ENCODE data around the gene HDAC2.
"Not testable (repeated sequence)": the region's sequence is repeated elsewhere in the genome, so short reads cannot be mapped to it uniquely, and the experiment has no call there.

HDAC2 gene

GRCh38 chr6:113970805-113971676 lies at the start of gene HDAC2:
Gene HDAC2, minus strand, starts transcription at chr6:113971148. Its CDS starts 240 bp downstream, at chr6:113970908.
- H3K9me3 Mint-ChIP-seq = no peaks in the 10 kb centered on the region
- H3K36me3 Mint-ChIP-seq = peaks cover 0 to 1% of the 10 kb centered on the region in 2 donors
- H3K27ac Mint-ChIP-seq = peak within 1 kb of the TSS; percentile 99
- peak within 1 kb of the TSS; percentile 93 to 99 for H3K4me3 Mint-ChIP-seq
- H3K4me1 Mint-ChIP-seq = peaks cover 18 to 42% of the 10 kb centered on the region in 2 donors
- DNase-seq (peak; percentile 88), ATAC-seq (replicated peaks) (peak; percentile 78 to 83)
- H3K27me3 Mint-ChIP-seq = no peaks in the 10 kb centered on the region

GRCh38 chr6:114020196-114020595 lies 49.2 kb upstream of the HDAC2 start:
- Mint-ChIP-seq H3K4me1 (no peaks in the 10 kb centered on the region), H3K9me3 (no peaks in the 10 kb centered on the region), H3K36me3 (no peaks in the 10 kb centered on the region), H3K27me3 (peaks cover 0 to 9% of the 10 kb centered on the region in 2 donors), H3K27ac (no peak overlapping the region), H3K4me3 (no peak overlapping the region)
- ATAC-seq (replicated peaks) (no peak), DNase-seq (no peak)

DNA sequence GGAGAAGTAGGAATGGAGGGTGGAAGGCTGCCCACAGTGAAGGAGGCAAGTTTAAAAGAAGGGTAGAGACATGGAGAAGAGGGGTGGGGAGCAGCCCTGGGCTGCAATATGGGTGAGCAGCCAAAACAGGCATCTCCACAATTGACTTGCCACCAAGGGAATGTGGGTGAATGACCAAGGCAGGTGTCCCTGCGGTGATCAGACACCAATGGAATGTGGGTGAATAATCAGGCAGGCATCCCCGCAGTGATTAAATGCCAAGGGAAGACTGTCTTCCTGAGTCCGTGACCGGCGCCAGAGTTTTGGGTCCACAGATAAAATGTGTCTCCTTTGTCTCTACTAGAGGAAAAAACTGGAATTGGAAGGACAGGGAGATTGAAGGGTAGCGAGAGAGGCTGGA lies 46.2 kb upstream of the HDAC2 start:
- not testable (repeated sequence) for H3K27ac Mint-ChIP-seq; H3K9me3 Mint-ChIP-seq; H3K4me3 Mint-ChIP-seq; H3K36me3 Mint-ChIP-seq; H3K4me1 Mint-ChIP-seq; H3K27me3 Mint-ChIP-seq; DNase-seq; ATAC-seq (replicated peaks)

GRCh38 chr6:114014106-114014505 lies 43.2 kb upstream of the HDAC2 start:
- H3K4me3 Mint-ChIP-seq; H3K36me3 Mint-ChIP-seq; H3K4me1 Mint-ChIP-seq; DNase-seq; H3K27ac Mint-ChIP-seq; ATAC-seq (replicated peaks); H3K9me3 Mint-ChIP-seq; H3K27me3 Mint-ChIP-seq: not testable (repeated sequence)

- not testable (repeated sequence) for H3K27me3 Mint-ChIP-seq; ATAC-seq (replicated peaks); H3K4me1 Mint-ChIP-seq; H3K4me3 Mint-ChIP-seq; H3K9me3 Mint-ChIP-seq; DNase-seq; H3K27ac Mint-ChIP-seq; H3K36me3 Mint-ChIP-seq
Observed at GRCh38 chr6:114011486-114011885, 40.5 kb upstream of the HDAC2 start.

DNA sequence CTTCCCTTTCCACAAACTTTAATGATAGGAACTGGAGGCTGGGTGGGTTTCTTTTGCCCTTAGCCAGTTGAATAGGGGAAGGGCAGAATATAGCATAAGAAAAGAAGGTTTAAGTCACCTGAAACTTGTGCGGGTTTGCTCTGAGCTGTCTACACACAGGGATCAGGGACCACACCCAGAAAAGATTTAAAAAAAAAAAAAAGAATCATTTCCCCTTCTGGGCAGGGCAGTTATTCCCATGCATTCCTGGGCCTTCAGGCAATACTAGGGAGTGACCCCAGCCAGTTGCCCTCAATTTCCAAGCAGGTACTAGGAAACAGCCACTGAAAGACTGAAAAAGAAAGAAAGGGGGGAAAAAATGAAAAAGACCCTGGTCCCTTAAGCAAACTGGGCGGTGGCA lies 39.6 kb upstream of the HDAC2 start:
- Mint-ChIP-seq H3K27me3 (no peaks in the 10 kb centered on the region), H3K4me3 (no peak overlapping the region), H3K9me3 (no peaks in the 10 kb centered on the region), H3K4me1 (no peaks in the 10 kb centered on the region), H3K27ac (no peak overlapping the region), H3K36me3 (no peaks in the 10 kb centered on the region)
- no peak for ATAC-seq (replicated peaks)
- DNase-seq = no peak

- no peaks in the 10 kb centered on the region for H3K4me1 Mint-ChIP-seq
- DNase-seq = no peak
- H3K4me3 Mint-ChIP-seq = no peak overlapping the region
- peaks cover 5 to 6% of the 10 kb centered on the region in 2 donors for H3K27me3 Mint-ChIP-seq
- no peak for ATAC-seq (replicated peaks)
- H3K27ac Mint-ChIP-seq = no peak overlapping the region
- H3K36me3 Mint-ChIP-seq = no peaks in the 10 kb centered on the region
- H3K9me3 Mint-ChIP-seq = peaks cover 0 to 3% of the 10 kb centered on the region in 2 donors
Observed at GRCh38 chr6:114009192-114009591, 38.2 kb upstream of the HDAC2 start.

DNA sequence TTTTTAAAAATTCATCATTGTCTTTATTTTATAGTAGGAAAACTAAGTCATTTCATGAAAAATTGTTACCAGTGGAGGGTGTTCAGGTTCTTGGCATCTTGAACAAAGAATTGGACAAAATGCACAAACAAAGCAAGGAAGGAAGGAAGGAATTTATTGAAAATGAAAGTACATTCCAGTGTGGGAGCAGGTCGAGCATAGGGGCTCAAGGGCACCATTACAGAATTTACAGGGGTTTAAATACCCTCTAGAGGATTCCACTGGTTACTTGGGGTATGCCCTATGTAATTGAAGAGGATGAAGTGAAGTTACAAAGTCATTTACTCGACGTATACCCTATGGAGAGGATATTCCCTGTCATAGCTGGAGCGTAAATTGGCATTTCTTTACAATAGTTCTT lies 37.4 kb upstream of the HDAC2 start:
- Mint-ChIP-seq H3K36me3 (no peaks in the 10 kb centered on the region), H3K4me1 (no peaks in the 10 kb centered on the region), H3K4me3 (no peak overlapping the region), H3K27ac (no peak overlapping the region), H3K27me3 (peaks cover 5 to 6% of the 10 kb centered on the region in 2 donors), H3K9me3 (peaks cover 0 to 3% of the 10 kb centered on the region in 2 donors)
- ATAC-seq (replicated peaks) (no peak), DNase-seq (no peak)

- Mint-ChIP-seq H3K36me3 (no peaks in the 10 kb centered on the region), H3K4me1 (no peaks in the 10 kb centered on the region), H3K27me3 (peaks cover 5 to 10% of the 10 kb centered on the region in 2 donors), H3K27ac (no peak overlapping the region), H3K9me3 (peaks cover 0 to 3% of the 10 kb centered on the region in 2 donors), H3K4me3 (no peak overlapping the region)
- peak in 1 of 2 donors; percentile 51 for ATAC-seq (replicated peaks)
- DNase-seq = no peak
Observed at GRCh38 chr6:114007516-114007915, 36.6 kb upstream of the HDAC2 start.

DNA sequence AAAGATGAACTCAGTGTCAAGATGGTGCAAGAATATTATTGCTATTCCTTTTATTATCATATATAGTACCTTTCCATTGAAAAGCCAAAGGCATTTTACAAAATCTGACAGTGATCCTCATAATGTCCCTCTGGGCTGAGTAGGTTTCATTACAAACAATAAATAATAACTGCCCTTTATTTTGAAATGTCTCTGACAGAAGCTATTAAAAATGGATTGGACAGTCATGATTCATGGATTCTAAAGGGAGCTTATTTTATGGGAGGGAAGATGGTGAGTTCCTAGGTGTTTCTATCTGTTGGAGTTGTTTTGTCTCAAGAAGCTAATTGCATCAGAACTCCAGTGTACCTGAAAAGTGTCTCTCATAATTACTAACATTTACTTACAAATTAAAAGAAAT lies 30.4 kb upstream of the HDAC2 start:
- Mint-ChIP-seq H3K27me3 (peaks cover 5 to 20% of the 10 kb centered on the region in 2 donors), H3K4me3 (no peak overlapping the region), H3K4me1 (no peaks in the 10 kb centered on the region), H3K9me3 (peaks cover 1 to 3% of the 10 kb centered on the region in 2 donors), H3K27ac (no peak overlapping the region), H3K36me3 (peaks cover 0 to 2% of the 10 kb centered on the region in 2 donors)
- DNase-seq = no peak
- no peak for ATAC-seq (replicated peaks)

GRCh38 chr6:114000069-114000468 lies 29.1 kb upstream of the HDAC2 start:
- Mint-ChIP-seq H3K36me3 (peaks cover 0 to 2% of the 10 kb centered on the region in 2 donors), H3K9me3 (peaks cover 1 to 3% of the 10 kb centered on the region in 2 donors), H3K27me3 (peaks cover 5 to 20% of the 10 kb centered on the region in 2 donors), H3K4me3 (no peak overlapping the region), H3K4me1 (no peaks in the 10 kb centered on the region), H3K27ac (no peak overlapping the region)
- DNase-seq = no peak
- ATAC-seq (replicated peaks) = no peak

- ATAC-seq (replicated peaks) (no peak), DNase-seq (no peak)
- Mint-ChIP-seq H3K36me3 (peaks cover 0 to 2% of the 10 kb centered on the region in 2 donors), H3K4me1 (peaks cover 0 to 5% of the 10 kb centered on the region in 2 donors), H3K27ac (no peak overlapping the region), H3K4me3 (no peak overlapping the region), H3K9me3 (peaks cover 0 to 1% of the 10 kb centered on the region in 2 donors), H3K27me3 (peaks cover 0 to 13% of the 10 kb centered on the region in 2 donors)
Observed at GRCh38 chr6:113999284-113999683, 28.3 kb upstream of the HDAC2 start.

DNA sequence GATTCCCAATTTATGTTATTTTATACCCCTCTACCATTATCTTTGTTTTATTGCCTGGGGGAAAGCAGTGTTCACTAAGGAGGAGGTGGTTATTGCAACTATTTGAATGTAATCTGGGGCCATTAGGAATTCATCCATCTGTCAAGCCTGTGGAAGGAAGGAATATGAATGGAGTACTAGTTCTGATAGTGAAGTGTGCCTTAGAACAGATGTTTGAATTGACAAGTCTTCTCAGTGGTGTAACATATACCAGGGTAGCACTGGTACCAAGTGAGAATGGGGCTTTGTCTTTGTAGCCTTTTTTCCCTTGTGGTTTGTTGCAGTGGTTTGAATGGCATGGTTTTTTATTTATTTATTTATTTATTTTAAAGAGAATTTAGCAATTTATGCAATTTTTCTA lies 27.9 kb upstream of the HDAC2 start:
- DNase-seq (no peak), ATAC-seq (replicated peaks) (no peak)
- H3K27me3 Mint-ChIP-seq = peaks cover 0 to 13% of the 10 kb centered on the region in 2 donors

GRCh38 chr6:113997116-113997515 lies 26.2 kb upstream of the HDAC2 start:
- H3K4me3 Mint-ChIP-seq = no peak overlapping the region
- peaks cover 0 to 5% of the 10 kb centered on the region in 2 donors for H3K4me1 Mint-ChIP-seq
- H3K9me3 Mint-ChIP-seq = peaks cover 0 to 1% of the 10 kb centered on the region in 2 donors
- H3K27ac Mint-ChIP-seq = no peak overlapping the region
- H3K36me3 Mint-ChIP-seq = peaks cover 0 to 2% of the 10 kb centered on the region in 2 donors
- DNase-seq (no peak), ATAC-seq (replicated peaks) (no peak)
- H3K27me3 Mint-ChIP-seq = peaks cover 0 to 19% of the 10 kb centered on the region in 2 donors

More for the DNA sequence above, 27.9 kb upstream of the HDAC2 start:
- peaks cover 0 to 1% of the 10 kb centered on the region in 2 donors for H3K9me3 Mint-ChIP-seq
- peaks cover 0 to 5% of the 10 kb centered on the region in 2 donors for H3K4me1 Mint-ChIP-seq
- H3K27ac Mint-ChIP-seq = no peak overlapping the region
- peaks cover 0 to 2% of the 10 kb centered on the region in 2 donors for H3K36me3 Mint-ChIP-seq
- no peak overlapping the region for H3K4me3 Mint-ChIP-seq

GRCh38 chr6:113995634-113996033 lies 24.7 kb upstream of the HDAC2 start:
- ATAC-seq (replicated peaks) (no peak), DNase-seq (no peak)
- H3K36me3 Mint-ChIP-seq = peaks cover 0 to 2% of the 10 kb centered on the region in 2 donors
- no peak overlapping the region for H3K27ac Mint-ChIP-seq
- H3K4me3 Mint-ChIP-seq = no peak overlapping the region
- peaks cover 0 to 5% of the 10 kb centered on the region in 2 donors for H3K4me1 Mint-ChIP-seq
- H3K27me3 Mint-ChIP-seq = peaks cover 0 to 13% of the 10 kb centered on the region in 2 donors
- peaks cover 0 to 1% of the 10 kb centered on the region in 2 donors for H3K9me3 Mint-ChIP-seq

All from stimulated activated naive B cell treated with anti-CD40 and anti-IgM and Interleukin-4, amounts not matched to agents 10 μg/mL and 1 μg/mL and 100 μg/mL, for 72 hours (primary cell).